IPS-18a (cell line): ENCODE measurements around the gene NT5C2.
"Not testable (repeated sequence)": the region's sequence is repeated elsewhere in the genome, so short reads cannot be mapped to it uniquely, and the experiment has no call there.

Source experiments
- H3K27ac ChIP-seq: one replicate; pipeline ENCODE4 v1.5.1; 2013; ENCODE audit warnings: low read length
- H3K27me3 ChIP-seq: one replicate; pipeline ENCODE4 v1.6.1; 2013; ENCODE audit warnings: mild to moderate bottlenecking, low read length; ENCODE audit not compliant: control insufficient read depth, insufficient read depth
- H3K36me3 ChIP-seq: one replicate; pipeline ENCODE4 v1.6.1; 2013; ENCODE audit warnings: low read depth, low read length; ENCODE audit not compliant: control insufficient read depth
- H3K4me1 ChIP-seq: one replicate; pipeline ENCODE4 v1.6.1; 2013; ENCODE audit warnings: low read depth, low read length; ENCODE audit not compliant: control insufficient read depth
- H3K4me3 ChIP-seq: one replicate; pipeline ENCODE4 v1.5.1; 2013; ENCODE audit warnings: low read length
- H3K9ac ChIP-seq: one replicate; pipeline ENCODE4 v1.6.1; 2013; ENCODE audit warnings: mild to moderate bottlenecking, low read length, moderate library complexity
- H3K9me3 ChIP-seq: one replicate; pipeline ENCODE4 v1.6.1; 2013; ENCODE audit warnings: low read depth, low read length; ENCODE audit not compliant: control insufficient read depth

The NT5C2 gene

DNA sequence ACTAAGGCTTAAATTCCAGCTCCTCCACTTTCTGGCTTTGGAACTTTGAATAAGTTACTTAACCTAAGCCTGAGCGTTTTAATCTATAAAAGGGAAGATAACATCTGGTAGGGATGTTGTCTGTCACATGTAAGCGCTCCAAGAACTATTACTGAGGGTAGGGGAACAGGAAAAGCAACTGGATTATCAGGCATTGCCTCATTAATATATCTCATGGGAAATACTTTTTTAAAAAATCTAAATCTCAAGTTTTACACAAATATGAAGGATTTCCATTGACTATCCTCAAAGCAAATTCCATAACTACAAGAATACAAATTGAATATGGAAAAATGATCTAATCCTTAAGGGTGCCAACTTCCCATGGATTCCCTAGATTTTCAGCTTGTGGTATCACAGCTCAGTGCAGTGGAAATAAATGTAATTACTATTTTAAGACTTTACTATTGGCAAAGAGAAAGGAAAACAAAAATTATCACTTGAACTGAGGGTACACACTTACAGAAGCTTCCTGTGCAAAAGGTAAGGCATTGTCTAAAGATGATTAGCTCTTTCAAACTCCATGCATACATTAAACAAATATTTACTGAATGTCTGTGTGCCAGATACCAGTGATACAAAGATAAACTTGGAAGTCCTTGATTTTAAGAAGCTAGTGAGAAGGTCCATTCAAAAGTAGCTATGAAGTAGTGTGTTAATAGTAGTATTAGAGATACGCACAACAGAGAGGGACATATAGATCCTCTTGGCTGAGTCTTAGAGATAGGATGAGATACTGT lies 38.4 kb downstream of the NT5C2 start:
- Histone ChIP-seq H3K9ac (no peak overlapping the region), H3K9me3 (no peaks in the 10 kb centered on the region), H3K36me3 (no peaks in the 10 kb centered on the region), H3K27ac (no peak overlapping the region), H3K4me1 (peaks cover 25% of the 10 kb centered on the region), H3K4me3 (no peak overlapping the region), H3K27me3 (no peaks in the 10 kb centered on the region)

DNA sequence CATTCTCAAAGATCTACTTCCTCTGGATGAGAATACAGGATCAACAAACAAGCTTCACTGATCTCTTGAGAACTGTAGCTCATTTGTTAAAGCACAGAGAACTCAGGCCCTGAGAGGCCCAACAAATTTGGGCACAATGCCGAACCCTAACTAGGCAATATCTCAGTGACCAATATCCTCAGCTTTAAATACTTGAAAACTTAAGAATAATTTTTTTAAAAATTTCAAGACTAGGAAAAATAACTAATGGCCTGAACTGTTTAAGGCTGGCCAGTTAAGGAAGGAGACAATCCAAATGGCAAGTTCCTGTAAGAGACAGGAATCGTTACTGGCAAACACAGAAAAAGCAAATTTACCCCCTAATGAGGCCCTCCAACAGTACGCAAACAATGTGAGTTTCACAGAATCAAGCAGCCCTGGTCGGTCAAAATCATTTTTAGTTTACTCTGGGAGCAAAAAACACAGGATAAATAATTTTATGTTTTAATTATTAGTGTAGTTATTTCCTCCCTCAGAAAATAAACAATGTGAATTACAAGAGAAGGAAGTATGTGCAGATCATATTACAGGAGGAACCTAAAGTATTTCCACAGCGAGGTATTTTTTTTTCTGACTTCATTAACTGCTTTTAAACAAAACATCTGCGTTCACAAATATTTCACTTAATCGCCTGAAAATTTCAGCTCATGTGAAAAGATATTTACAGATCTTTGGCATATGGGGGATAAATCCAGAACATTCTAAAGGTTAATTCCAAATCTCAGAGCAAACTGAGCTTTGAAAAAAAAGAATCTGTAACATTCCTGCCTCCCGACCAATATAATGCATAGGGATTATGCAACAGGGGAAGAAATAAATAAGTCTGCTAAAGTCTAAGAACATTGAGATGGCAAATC lies 39.5 kb downstream of the NT5C2 start:
- Histone ChIP-seq H3K4me3 (peak overlapping the region; percentile 37), H3K9me3 (no peaks in the 10 kb centered on the region), H3K27ac (peak overlapping the region; percentile 73), H3K27me3 (no peaks in the 10 kb centered on the region), H3K36me3 (no peaks in the 10 kb centered on the region), H3K4me1 (peaks cover 25% of the 10 kb centered on the region), H3K9ac (peak overlapping the region; percentile 14)

DNA sequence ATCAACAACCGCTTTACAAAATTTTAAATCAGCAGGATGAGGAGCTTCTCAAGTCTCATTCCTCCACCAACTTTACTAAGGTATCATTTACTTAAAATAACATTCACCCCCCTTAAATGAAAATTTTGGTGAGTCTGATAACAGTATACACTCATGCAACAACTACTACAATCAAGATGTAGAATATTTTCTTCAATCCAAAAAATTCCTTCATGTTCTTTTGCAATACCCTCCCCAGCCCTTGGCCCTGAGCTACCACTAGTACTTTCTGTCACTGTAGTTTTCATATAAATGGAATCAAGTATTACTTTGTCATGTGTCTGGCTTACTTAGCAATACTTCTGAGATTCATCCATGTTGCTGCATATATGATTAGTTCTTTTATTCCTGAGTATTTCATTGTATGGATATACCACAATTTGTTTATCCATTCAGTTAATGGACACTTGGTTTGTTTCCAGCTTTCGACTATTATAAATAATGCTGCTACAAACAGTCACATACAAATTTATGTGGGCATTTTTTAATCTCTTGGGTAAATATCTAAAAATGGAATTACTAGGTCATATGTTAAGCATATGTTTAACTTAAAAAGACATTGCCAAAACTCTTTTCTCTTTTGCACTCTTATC lies 43.0 kb downstream of the NT5C2 start:
- Histone ChIP-seq H3K9ac (no peak overlapping the region), H3K4me3 (no peak overlapping the region), H3K4me1 (peaks cover 39% of the 10 kb centered on the region), H3K9me3 (no peaks in the 10 kb centered on the region), H3K27me3 (no peaks in the 10 kb centered on the region), H3K27ac (no peak overlapping the region), H3K36me3 (no peaks in the 10 kb centered on the region)

DNA sequence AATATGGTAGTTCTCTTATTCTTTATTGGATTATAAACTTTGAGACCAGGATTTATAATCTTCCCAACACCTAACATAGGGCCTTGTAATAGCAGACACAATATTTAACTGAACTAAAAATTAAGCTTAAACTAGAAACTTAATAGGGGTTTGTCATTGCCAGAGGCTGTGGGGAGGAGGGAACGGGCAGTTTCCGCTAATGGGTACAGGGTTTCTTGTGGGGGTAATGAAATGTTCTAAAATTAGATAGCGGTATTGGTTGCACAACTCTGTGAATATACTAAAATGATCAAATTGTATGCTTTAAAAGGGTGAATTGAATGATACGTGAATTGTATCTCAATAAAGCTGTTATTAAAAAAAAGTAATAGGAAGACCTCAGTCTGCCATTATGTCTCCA lies 45.4 kb downstream of the NT5C2 start:
- H3K9me3 ChIP-seq: no peaks in the 10 kb centered on the region
- no peaks in the 10 kb centered on the region for H3K27me3 ChIP-seq
- no peak overlapping the region for H3K9ac ChIP-seq
- H3K36me3 ChIP-seq: no peaks in the 10 kb centered on the region
- H3K4me1 ChIP-seq: peaks cover 18% of the 10 kb centered on the region
- H3K27ac ChIP-seq: no peak overlapping the region
- H3K4me3 ChIP-seq: no peak overlapping the region

DNA sequence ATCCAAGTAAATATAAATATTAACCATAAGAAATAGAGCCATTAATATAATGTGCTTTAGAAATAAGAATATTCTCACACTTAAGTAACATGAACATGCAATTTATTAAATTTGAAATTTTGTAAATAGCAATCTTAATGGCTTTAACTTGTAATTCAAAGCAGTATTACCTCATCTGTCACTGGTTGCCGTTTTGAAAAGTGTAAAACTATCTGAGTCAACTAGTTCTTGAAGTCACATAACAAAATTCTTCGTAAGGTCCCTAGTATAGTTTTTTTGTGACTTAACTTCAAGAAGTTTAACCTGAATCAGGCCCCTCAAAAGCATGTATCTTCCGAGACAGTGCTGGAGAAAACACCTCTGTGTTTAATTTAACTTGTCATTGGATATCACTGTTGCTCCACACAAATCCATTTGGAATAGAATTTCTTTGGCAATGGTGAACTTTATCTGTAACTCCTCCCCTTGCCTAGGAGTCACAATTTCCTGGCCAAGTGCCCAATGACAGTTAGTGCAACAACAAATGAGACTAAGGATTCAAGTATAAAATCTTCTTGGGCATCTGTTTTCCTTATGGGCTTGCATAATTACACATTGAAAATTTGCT lies 47.1 kb downstream of the NT5C2 start:
- Histone ChIP-seq H3K27me3 (no peaks in the 10 kb centered on the region), H3K4me3 (no peak overlapping the region), H3K27ac (no peak overlapping the region), H3K9ac (no peak overlapping the region), H3K36me3 (no peaks in the 10 kb centered on the region), H3K9me3 (no peaks in the 10 kb centered on the region), H3K4me1 (peaks cover 17% of the 10 kb centered on the region)

DNA sequence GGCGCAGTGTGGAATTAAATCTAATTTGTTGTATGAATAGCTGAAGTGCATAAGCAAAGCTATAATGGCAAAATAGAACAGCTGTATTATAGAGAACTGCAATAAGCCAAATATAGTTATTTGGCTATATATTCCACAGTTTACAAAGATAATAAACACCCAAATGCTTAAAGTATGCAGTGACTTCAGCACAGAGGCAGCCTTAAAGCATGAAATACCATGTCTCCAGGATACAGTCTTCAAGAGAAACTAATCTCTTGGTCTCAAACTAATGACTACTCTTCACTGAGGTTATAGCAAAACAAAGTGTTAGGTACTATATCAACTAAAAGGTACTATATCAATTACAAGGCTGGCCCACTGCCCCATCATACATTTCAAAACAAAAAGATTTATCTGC lies 48.0 kb downstream of the NT5C2 start:
- Histone ChIP-seq H3K27me3 (no peaks in the 10 kb centered on the region), H3K4me3 (no peak overlapping the region), H3K36me3 (no peaks in the 10 kb centered on the region), H3K27ac (no peak overlapping the region), H3K4me1 (peaks cover 17% of the 10 kb centered on the region), H3K9ac (no peak overlapping the region), H3K9me3 (no peaks in the 10 kb centered on the region)

DNA sequence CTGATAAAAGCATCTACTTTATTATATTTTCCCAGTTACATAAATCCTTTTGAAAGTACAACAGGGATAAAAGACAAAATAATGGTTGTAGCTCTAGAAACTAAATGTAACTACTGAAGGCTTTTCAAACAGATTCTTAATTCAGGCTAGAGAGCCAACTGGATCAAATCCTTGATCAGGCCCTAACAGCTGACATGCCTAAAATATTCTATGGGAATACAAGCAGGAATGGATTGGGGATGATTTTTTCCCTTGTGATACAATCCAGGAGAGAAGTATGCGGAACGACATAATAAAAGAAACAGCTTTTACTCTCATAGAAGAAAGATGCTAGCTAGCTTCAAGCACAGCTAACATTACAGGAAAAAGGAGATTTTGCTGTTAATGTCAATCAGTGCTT lies 49.0 kb downstream of the NT5C2 start:
- no peak overlapping the region for H3K4me3 ChIP-seq
- no peaks in the 10 kb centered on the region for H3K27me3 ChIP-seq
- no peaks in the 10 kb centered on the region for H3K9me3 ChIP-seq
- H3K4me1 ChIP-seq: peaks cover 17% of the 10 kb centered on the region
- no peaks in the 10 kb centered on the region for H3K36me3 ChIP-seq
- H3K9ac ChIP-seq: no peak overlapping the region
- no peak overlapping the region for H3K27ac ChIP-seq

DNA sequence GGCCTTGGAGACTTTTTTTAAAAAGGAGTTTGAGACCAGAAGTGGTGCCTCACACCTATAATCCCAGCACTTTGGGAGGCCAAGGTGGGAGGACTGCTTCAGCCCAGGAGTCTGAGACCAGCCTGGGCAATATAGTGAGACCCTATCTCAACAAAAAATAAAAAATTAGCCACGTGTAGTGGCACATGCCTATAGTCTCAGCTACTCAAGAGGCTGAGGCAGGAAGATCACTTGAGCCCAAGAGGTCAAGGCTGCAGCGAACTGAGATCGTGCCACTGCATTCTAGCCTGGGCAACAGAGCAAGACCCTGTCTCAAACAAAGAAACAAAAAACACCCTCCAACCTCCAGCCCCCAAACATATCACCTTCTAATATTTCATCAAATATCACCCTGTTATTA lies 49.4 kb downstream of the NT5C2 start:
- H3K4me1 ChIP-seq: peaks cover 17% of the 10 kb centered on the region
- H3K36me3 ChIP-seq, H3K9ac ChIP-seq, H3K9me3 ChIP-seq, H3K27me3 ChIP-seq, H3K27ac ChIP-seq, H3K4me3 ChIP-seq: not testable (repeated sequence)

DNA sequence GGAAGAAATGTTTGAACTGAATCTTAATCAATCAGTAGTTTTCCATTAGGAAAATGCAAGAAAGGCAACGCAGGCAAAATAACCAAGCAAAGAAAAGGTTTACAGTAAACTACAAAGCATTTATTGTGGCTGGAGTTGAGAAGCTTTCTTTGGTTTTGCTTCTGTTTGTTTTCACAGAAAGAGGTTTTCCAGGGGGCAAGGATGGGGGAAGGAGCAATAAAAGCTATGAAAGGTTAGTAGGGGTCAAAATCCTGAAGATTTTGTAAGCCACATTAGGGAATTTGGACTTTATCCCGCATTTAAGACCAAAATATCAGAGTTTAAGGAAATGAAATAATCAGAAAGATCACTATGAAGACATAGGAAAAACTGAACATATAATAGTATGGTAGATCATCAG lies 51.1 kb downstream of the NT5C2 start:
- Histone ChIP-seq H3K9ac (no peak overlapping the region), H3K27me3 (no peaks in the 10 kb centered on the region), H3K4me3 (no peak overlapping the region), H3K36me3 (no peaks in the 10 kb centered on the region), H3K4me1 (peaks cover 17% of the 10 kb centered on the region), H3K9me3 (no peaks in the 10 kb centered on the region), H3K27ac (no peak overlapping the region)

DNA sequence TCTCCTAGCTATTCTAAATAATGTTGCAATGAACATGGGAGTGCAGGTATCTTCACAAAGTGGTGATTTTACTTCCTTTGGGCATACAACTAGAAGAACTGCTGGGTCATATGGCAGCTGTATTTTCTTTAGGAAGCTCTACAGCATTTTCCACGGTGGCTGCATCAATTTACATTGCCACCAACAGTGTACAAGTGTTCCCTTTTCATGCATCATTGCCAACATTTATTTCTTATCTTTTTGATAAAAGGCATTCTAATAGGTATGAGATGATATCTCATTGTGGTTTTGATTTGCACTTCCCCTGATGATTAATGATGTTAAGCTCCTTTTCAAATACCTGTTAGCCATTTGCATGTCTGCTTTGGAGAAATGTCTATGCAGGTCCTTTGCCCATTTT lies 52.6 kb downstream of the NT5C2 start:
- Histone ChIP-seq H3K9me3 (no peaks in the 10 kb centered on the region), H3K9ac (no peak overlapping the region), H3K4me3 (no peak overlapping the region), H3K27ac (no peak overlapping the region), H3K27me3 (no peaks in the 10 kb centered on the region), H3K4me1 (peaks cover 5% of the 10 kb centered on the region), H3K36me3 (no peaks in the 10 kb centered on the region)

DNA sequence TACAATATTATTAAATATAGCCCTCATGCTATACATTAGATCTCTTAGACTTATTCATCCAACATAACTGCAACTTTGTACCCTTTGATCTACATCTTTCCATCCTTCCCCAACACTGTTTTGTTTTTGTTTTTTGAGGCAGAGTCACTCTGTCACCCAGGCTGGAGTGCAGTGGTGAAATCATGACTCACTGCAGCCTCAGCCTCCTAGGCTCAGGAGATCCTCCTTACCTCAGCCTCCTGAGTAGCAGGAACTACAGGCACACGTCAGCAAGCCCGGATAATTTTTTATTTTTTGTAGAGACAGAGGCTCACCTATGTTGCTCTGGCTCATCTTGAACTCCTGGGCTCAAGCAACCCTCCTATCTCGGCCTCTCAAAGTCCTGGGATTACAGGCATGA lies 53.3 kb downstream of the NT5C2 start:
- Histone ChIP-seq H3K27me3 (no peaks in the 10 kb centered on the region), H3K27ac (no peak overlapping the region), H3K4me1 (no peaks in the 10 kb centered on the region), H3K9me3 (no peaks in the 10 kb centered on the region), H3K36me3 (no peaks in the 10 kb centered on the region), H3K9ac (no peak overlapping the region), H3K4me3 (no peak overlapping the region)
